ENCODE measurements around the gene CAMK2D. TPM values are rescaled to one million over a fixed set of nuclear protein-coding genes. Genes with fewer than 3 reads are reported as not detected.

CAMK2D gene
- polyA plus RNA-seq, 3 donors = 10.4 to 30.6 (median 19.6) TPM

- peak overlapping the region in 2 of 3 experiments; percentile 19 to 58 for H3K4me3 ChIP-seq (replicated peaks in 1 of 3; ENCODE audit: low read depth in 2 of 3, low read length in 3 of 3)
- Mint-ChIP-seq H3K4me3 (no peak overlapping the region), H3K9me3 (peaks cover 0 to 7% (median 0%) of the 10 kb centered on the region in 7 donors), H3K36me3 (peaks cover 0 to 2% of the 10 kb centered on the region in 2 donors), H3K4me1 (peaks cover 45% of the 10 kb centered on the region), H3K27me3 (ENCODE audit: low read depth in 3 of 3) (peaks cover 0 to 2% (median 0%) of the 10 kb centered on the region in 3 donors), H3K27ac (peak overlapping the region in 6 of 7 donors; percentile 10 to 84 (median 60))
- DNase-seq = peak in 2 of 3 donors; percentile 49 to 50
- H4K20me1 ChIP-seq (ENCODE audit: insufficient read depth, low read length) = no peaks in the 10 kb centered on the region
- H3K27ac ChIP-seq (ENCODE audit: low read depth in 1 of 2, low read length in 2 of 2) = peak overlapping the region in 1 of 2 donors; percentile 83
- peak overlapping the region; percentile 60 for H3K4me2 ChIP-seq (replicated peaks; ENCODE audit: extremely low read depth, low read length, poor library complexity, severe bottlenecking)
- peaks cover 72 to 78% of the 10 kb centered on the region in 2 donors for H3K4me1 ChIP-seq (ENCODE audit: control insufficient read depth in 1 of 2, insufficient read depth in 2 of 2, low read length in 2 of 2)
- no peaks in the 10 kb centered on the region for H3K9me3 ChIP-seq (replicated peaks in 1 of 2; ENCODE audit: control insufficient read depth in 1 of 2, insufficient read depth in 1 of 2, low read length in 2 of 2)
- no peaks in the 10 kb centered on the region for H3K36me3 ChIP-seq (replicated peaks in 1 of 2; ENCODE audit: control insufficient read depth in 1 of 2, insufficient read depth in 2 of 2, low read length in 2 of 2)
- no peak overlapping the region for H3K9ac ChIP-seq (ENCODE audit: insufficient read depth, low read length, poor library complexity, severe bottlenecking)
- no CpG with 5 or more reads among the region's 2 CpGs for WGBS (ENCODE audit: insufficient coverage)
- TF ChIP-seq, protein P1, sequence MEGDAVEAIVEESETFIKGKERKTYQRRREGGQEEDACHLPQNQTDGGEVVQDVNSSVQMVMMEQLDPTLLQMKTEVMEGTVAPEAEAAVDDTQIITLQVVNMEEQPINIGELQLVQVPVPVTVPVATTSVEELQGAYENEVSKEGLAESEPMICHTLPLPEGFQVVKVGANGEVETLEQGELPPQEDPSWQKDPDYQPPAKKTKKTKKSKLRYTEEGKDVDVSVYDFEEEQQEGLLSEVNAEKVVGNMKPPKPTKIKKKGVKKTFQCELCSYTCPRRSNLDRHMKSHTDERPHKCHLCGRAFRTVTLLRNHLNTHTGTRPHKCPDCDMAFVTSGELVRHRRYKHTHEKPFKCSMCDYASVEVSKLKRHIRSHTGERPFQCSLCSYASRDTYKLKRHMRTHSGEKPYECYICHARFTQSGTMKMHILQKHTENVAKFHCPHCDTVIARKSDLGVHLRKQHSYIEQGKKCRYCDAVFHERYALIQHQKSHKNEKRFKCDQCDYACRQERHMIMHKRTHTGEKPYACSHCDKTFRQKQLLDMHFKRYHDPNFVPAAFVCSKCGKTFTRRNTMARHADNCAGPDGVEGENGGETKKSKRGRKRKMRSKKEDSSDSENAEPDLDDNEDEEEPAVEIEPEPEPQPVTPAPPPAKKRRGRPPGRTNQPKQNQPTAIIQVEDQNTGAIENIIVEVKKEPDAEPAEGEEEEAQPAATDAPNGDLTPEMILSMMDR (IDR thresholded peaks at IDR 0.05) = no peak
- H3K79me2 ChIP-seq (ENCODE audit: insufficient read depth, low read length) = no peaks in the 10 kb centered on the region
- no peaks in the 10 kb centered on the region for H3K27me3 ChIP-seq (ENCODE audit: control insufficient read depth in 2 of 2, insufficient read depth in 2 of 2, low read length in 2 of 2)
- H2AFZ ChIP-seq (ENCODE audit: insufficient read depth, low read depth, low read length, poor library complexity, severe bottlenecking) = no peak overlapping the region
- intact Hi-C loops (cut with micrococcal nuclease) = loop anchor here in 1 of 2 donors (2.0 kb wide), 1 partner anchor 23 kb away; no protein-coding TSS in a partner anchor
Observed at GRCh38 chr4:113785781-113786180, 24.2 kb upstream of the CAMK2D start.

DNA sequence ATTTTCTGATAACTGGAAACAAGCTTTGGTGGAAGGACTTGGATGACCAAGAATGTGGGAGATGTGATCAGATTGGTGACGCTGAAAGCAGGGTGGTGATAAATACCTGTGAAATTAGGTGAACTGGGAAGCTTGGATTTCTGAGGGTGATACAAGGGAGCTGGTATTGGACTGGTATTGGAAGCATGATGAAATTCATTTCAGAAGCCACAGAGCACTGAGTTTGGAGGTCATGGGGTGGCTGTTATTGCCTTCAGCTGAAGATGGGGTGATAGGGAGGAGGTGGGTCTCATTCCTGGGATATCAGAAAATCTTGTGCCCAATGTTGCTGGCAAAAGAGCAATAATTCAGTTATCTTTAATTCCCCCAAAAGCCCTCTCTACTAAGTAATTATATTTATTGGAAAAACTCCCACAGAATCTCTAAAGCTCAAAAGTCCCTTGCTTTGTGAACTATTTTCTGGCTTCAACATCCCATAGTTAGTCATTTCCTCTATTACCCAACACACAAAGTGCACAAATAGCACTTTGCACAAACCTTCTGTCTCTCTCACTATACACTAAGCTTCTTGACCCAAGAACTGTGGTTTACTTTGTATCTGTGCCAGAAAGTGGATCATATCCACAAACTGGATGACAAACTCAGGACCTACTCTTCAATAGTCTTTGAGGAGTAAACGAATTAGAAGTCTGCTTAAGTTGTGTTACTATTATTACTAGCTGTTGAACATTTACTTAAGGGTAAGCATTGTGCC lies 23.1 kb upstream of the CAMK2D start:
- peaks cover 0 to 2% (median 0%) of the 10 kb centered on the region in 3 donors for H3K27me3 Mint-ChIP-seq (ENCODE audit: low read depth in 3 of 3)
- H2AFZ ChIP-seq (ENCODE audit: insufficient read depth, low read depth, low read length, poor library complexity, severe bottlenecking) = no peak overlapping the region
- peak overlapping the region; percentile 33 for H3K9ac ChIP-seq (ENCODE audit: insufficient read depth, low read length, poor library complexity, severe bottlenecking)
- DNase-seq = peak; percentile 79 to 94 (median 92)
- H3K4me3 Mint-ChIP-seq = peak overlapping the region; percentile 49 to 51
- TF ChIP-seq, protein P1 (IDR thresholded peaks at IDR 0.05) = no peak
- 83% methylated on average over 1 of the region's 2 CpGs for WGBS (ENCODE audit: insufficient coverage)
- H3K27me3 ChIP-seq (ENCODE audit: control insufficient read depth in 2 of 2, insufficient read depth in 2 of 2, low read length in 2 of 2) = no peaks in the 10 kb centered on the region
- H3K36me3 Mint-ChIP-seq = peaks cover 0 to 2% of the 10 kb centered on the region in 2 donors
- peak overlapping the region; percentile 83 to 84 for H3K27ac ChIP-seq (ENCODE audit: low read depth in 1 of 2, low read length in 2 of 2)
- H3K4me1 ChIP-seq (ENCODE audit: control insufficient read depth in 1 of 2, insufficient read depth in 2 of 2, low read length in 2 of 2) = peaks cover 61 to 67% of the 10 kb centered on the region in 2 donors
- H3K9me3 ChIP-seq (replicated peaks in 1 of 2; ENCODE audit: control insufficient read depth in 1 of 2, insufficient read depth in 1 of 2, low read length in 2 of 2) = no peaks in the 10 kb centered on the region
- peak overlapping the region in 1 of 3 experiments; percentile 58 for H3K4me3 ChIP-seq (replicated peaks in 1 of 3; ENCODE audit: low read depth in 2 of 3, low read length in 3 of 3)
- peak overlapping the region; percentile 91 to 99 (median 98) for H3K27ac Mint-ChIP-seq
- no peaks in the 10 kb centered on the region for H3K79me2 ChIP-seq (ENCODE audit: insufficient read depth, low read length)
- H3K9me3 Mint-ChIP-seq = peaks cover 0 to 7% (median 0%) of the 10 kb centered on the region in 7 donors
- H3K36me3 ChIP-seq (replicated peaks in 1 of 2; ENCODE audit: control insufficient read depth in 1 of 2, insufficient read depth in 2 of 2, low read length in 2 of 2) = no peaks in the 10 kb centered on the region
- H3K4me1 Mint-ChIP-seq = peaks cover 45% of the 10 kb centered on the region
- no peaks in the 10 kb centered on the region for H4K20me1 ChIP-seq (ENCODE audit: insufficient read depth, low read length)
- intact Hi-C loops (cut with micrococcal nuclease) = loop anchor here in 1 of 2 donors (2.0 to 5.0 kb wide), 2 partner anchors 24 to 38 kb away; no protein-coding TSS in a partner anchor
- peak overlapping the region; percentile 60 for H3K4me2 ChIP-seq (replicated peaks; ENCODE audit: extremely low read depth, low read length, poor library complexity, severe bottlenecking)

All from CD14-positive monocyte (primary cell).